Smooth muscle cell (in vitro differentiated cells): ENCODE measurements around the gene LILRB5. TPM values are rescaled to one million over a fixed set of nuclear protein-coding genes. Genes with fewer than 3 reads are reported as not detected.
"Not testable (repeated sequence)": the region's sequence is repeated elsewhere in the genome, so short reads cannot be mapped to it uniquely, and the experiment has no call there.

Experiments
- DNase-seq: peaks from one replicate; lab custom pipeline; 2025; ENCODE audit not compliant: unreplicated experiment; lab: John Stamatoyannopoulos, UW
- H2AFZ ChIP-seq: fragments of 200-600 bp; sonication (generic); 2 replicates; pipeline ENCODE4 v1.6.0; 2016; ENCODE audit warnings: antibody characterized with exemption, low read depth, mild to moderate bottlenecking
- H3F3A ChIP-seq: fragments of 200-600 bp; sonication (generic); 2 replicates; pipeline ENCODE4 v1.6.0; 2017; ENCODE audit warnings: antibody characterized with exemption, low read depth
- H3K27ac ChIP-seq: fragments of 200-600 bp; sonication (generic); 2 replicates; pipeline ENCODE4 v1.5.1; 2016; ENCODE audit warnings: low read depth, mild to moderate bottlenecking
- H3K27me3 ChIP-seq: fragments of 200-600 bp; sonication (generic); 2 replicates; pipeline ENCODE4 v1.6.1; 2016; ENCODE audit warnings: low read depth, mild to moderate bottlenecking
- H3K36me3 ChIP-seq: fragments of 200-600 bp; sonication (generic); 2 replicates; pipeline ENCODE4 v1.5.1; 2016; ENCODE audit warnings: low read depth
- H3K4me1 ChIP-seq: fragments of 200-600 bp; sonication (generic); 2 replicates; pipeline ENCODE4 v1.5.1; 2016; ENCODE audit warnings: low read depth
- H3K4me2 ChIP-seq: fragments of 200-600 bp; sonication (generic); 2 replicates; pipeline ENCODE4 v1.6.0; 2016; ENCODE audit warnings: mild to moderate bottlenecking
- H3K4me3 ChIP-seq: fragments of 200-600 bp; sonication (generic); 2 replicates; pipeline ENCODE4 v1.5.1; 2016; ENCODE audit warnings: mild to moderate bottlenecking
- H3K79me2 ChIP-seq: fragments of 200-600 bp; sonication (generic); 2 replicates; pipeline ENCODE4 v1.6.0; 2016; ENCODE audit warnings: low read depth, mild to moderate bottlenecking
- H3K9ac ChIP-seq: fragments of 200-600 bp; sonication (generic); 2 replicates; pipeline ENCODE4 v1.6.0; 2016; ENCODE audit warnings: low read depth
- H3K9me3 ChIP-seq: fragments of 200-600 bp; sonication (generic); replicated peaks from 2 replicates; pipeline ENCODE4 v1.5.1; 2016; ENCODE audit warnings: low read depth
- H4K20me1 ChIP-seq: fragments of 200-600 bp; sonication (generic); 2 replicates; pipeline ENCODE4 v1.6.0; 2016; ENCODE audit warnings: low read depth
- WGBS: methylation state at CpG from one replicate; pipeline ENCODE4 v1.1.7; 2016; ENCODE audit warnings: low lambda C conversion rate; 5-methylcytosine and 5-hydroxymethylcytosine counted together
- polyA plus RNA-seq: library from polyadenylated mRNA; unstranded; fragments of >200 nt; fragmentation: Nextera tagmentation; extraction: Ambion mirVana; gene quantifications from 2 replicates; pipeline ENCODE4 v1.2.1, GENCODE V29; 2016
- total RNA-seq: library from RNA; depleted of rRNA; stranded (reverse); fragments of >200 nt; gene quantifications from 2 replicates; pipeline ENCODE4 v1.2.3, GENCODE V29; 2014
- TF ChIP-seq, protein P1 (sequence below): fragments of 200-600 bp; sonication (generic); IDR thresholded peaks from 2 replicates; pipeline ENCODE4 v1.5.1; 2017; ENCODE audit warnings: borderline replicate concordance, mild to moderate bottlenecking, antibody characterized with exemption; ENCODE audit not compliant: insufficient read depth, poor library complexity, severe bottlenecking

Gene LILRB5
- total and polyA plus RNA-seq, 2 experiments from 2014 or later, result not detected

DNA sequence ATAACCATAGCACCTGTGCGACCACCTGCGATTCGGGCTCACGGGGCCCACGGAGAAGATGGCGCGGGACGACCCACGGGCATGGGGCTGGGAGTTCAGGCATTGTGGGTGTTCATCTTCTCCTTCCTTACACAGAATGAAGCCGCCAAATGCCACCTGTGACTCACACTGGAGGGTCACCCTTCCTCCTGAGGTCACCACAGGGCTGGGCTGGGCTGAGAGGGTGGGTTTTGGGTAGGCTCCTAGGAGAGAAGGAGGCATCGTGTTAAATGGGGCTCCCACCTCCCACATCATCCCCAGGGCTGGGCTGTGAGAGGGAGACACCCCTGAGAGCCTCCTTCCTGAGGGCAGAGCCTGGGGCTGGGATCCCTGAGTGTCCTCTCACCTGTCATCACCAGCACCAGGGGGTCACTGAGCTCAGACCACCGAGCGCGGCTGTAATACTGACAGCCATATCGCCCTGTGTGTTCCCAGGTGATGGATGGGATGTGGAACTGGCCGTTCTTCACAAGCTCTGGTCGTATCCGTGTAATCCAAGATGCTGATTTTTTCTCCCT lies 22.4 kb upstream of the LILRB5 start:
- H3K9ac ChIP-seq, result no peak overlapping the region
- no peaks in the 10 kb centered on the region for H3F3A ChIP-seq
- H3K9me3 ChIP-seq, result no peaks in the 10 kb centered on the region
- H3K79me2 ChIP-seq, result no peaks in the 10 kb centered on the region
- WGBS, result 93% methylated on average over 18 of the region's 18 CpGs
- no peak overlapping the region for H2AFZ ChIP-seq
- H3K36me3 ChIP-seq, result no peaks in the 10 kb centered on the region
- TF ChIP-seq, protein P1, sequence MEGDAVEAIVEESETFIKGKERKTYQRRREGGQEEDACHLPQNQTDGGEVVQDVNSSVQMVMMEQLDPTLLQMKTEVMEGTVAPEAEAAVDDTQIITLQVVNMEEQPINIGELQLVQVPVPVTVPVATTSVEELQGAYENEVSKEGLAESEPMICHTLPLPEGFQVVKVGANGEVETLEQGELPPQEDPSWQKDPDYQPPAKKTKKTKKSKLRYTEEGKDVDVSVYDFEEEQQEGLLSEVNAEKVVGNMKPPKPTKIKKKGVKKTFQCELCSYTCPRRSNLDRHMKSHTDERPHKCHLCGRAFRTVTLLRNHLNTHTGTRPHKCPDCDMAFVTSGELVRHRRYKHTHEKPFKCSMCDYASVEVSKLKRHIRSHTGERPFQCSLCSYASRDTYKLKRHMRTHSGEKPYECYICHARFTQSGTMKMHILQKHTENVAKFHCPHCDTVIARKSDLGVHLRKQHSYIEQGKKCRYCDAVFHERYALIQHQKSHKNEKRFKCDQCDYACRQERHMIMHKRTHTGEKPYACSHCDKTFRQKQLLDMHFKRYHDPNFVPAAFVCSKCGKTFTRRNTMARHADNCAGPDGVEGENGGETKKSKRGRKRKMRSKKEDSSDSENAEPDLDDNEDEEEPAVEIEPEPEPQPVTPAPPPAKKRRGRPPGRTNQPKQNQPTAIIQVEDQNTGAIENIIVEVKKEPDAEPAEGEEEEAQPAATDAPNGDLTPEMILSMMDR, result no peak
- H4K20me1 ChIP-seq, result no peaks in the 10 kb centered on the region
- H3K4me3 ChIP-seq, result no peak overlapping the region
- H3K4me1 ChIP-seq, result no peaks in the 10 kb centered on the region
- peaks cover 3% of the 10 kb centered on the region for H3K27me3 ChIP-seq
- DNase-seq, result no peak
- no peak overlapping the region for H3K27ac ChIP-seq
- H3K4me2 ChIP-seq, result no peak overlapping the region

DNA sequence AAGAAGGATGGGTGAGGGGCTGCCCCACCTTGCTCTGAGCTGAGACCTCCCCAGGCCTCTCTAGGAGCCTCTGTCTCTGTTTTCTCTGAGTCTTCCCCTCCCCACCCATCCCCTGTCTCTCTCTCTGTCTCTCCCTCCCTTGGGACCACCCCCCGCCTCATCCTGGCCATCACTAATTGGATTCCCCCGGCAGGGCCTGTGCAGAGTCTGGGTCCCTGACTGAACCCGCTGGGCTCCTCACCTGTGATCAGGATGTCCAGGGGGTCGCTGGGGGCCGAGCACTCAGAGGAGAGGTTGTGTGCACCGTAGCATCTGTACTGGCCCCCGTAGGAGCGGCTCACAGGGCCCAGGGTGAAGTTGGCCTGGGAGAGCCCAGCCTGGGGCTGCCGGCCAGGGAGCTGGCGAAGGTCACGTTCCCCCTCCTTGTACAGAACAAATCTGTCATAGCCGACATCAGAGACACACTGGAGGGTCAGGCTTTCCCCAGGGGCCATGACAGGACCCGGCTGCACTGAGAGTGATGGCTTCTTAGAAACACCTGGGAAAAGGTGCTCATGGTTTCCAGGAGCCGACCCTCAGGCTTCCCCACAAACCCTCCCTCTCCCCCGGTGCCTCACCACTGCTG lies 21.6 kb upstream of the LILRB5 start:
- H2AFZ ChIP-seq, H3F3A ChIP-seq, H3K9me3 ChIP-seq, H3K4me1 ChIP-seq, H3K79me2 ChIP-seq, DNase-seq, H3K4me3 ChIP-seq, H3K9ac ChIP-seq, H3K36me3 ChIP-seq, H3K27me3 ChIP-seq, H4K20me1 ChIP-seq, H3K27ac ChIP-seq, H3K4me2 ChIP-seq: not testable (repeated sequence)
- 94% methylated on average over 12 of the region's 15 CpGs for WGBS

DNA sequence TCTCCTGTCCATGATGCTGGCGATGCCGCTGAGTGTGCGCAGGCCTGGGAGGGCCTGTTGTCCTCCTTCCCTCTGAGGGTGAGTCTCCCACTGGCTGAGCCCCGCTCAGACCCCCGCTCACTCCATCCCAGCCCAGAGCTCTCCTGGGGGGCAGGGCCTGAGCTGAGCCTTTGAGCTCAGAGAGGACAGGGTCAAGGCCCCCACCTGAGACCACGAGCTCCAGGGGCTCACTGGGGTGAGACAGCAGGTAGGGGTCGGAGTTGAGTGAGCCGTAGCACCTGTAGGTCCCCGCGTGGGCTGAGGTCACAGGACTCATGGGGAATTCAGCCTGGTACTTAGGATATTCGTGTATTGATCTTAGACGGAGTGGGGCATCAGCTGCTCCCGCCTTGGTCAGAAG lies 21.0 kb upstream of the LILRB5 start:
- H4K20me1 ChIP-seq, H3F3A ChIP-seq, H3K36me3 ChIP-seq, H3K4me3 ChIP-seq, H3K4me2 ChIP-seq, H3K4me1 ChIP-seq, H3K27me3 ChIP-seq, H2AFZ ChIP-seq, DNase-seq, H3K27ac ChIP-seq, H3K79me2 ChIP-seq, H3K9ac ChIP-seq, H3K9me3 ChIP-seq: not testable (repeated sequence)
- 86% methylated on average over 13 of the region's 13 CpGs for WGBS

DNA sequence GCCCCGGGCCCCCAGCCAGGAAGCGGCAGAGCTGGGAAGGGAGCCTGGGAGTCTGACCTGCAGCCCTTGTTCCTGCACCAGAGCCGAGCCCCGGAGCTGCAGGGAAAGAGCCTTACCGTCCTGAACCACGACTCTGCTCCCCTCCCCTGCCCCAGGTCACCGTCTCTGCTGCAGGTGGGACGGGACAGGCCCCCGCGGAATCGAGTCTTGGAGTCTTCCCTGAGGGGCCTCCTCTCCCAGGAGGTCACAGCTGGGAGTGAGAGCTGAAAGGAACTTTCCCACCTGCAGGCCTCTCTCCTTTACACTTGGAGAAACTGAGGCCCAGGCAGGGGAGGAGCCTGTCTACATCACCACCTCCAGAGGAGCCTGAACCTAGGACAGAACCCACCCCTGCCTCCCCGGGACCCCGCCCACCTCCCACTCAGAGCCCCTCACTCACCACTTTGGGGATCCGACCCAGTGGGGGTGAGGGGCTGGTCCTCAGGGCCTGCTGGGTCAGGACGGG lies 20.1 kb upstream of the LILRB5 start:
- not testable (repeated sequence) for H3K9ac ChIP-seq, H4K20me1 ChIP-seq, H3K36me3 ChIP-seq, H3K4me1 ChIP-seq, H2AFZ ChIP-seq, DNase-seq, H3K9me3 ChIP-seq, H3F3A ChIP-seq, H3K27me3 ChIP-seq, H3K4me2 ChIP-seq, H3K27ac ChIP-seq, H3K79me2 ChIP-seq, H3K4me3 ChIP-seq
- 90% methylated on average over 13 of the region's 15 CpGs for WGBS

DNA sequence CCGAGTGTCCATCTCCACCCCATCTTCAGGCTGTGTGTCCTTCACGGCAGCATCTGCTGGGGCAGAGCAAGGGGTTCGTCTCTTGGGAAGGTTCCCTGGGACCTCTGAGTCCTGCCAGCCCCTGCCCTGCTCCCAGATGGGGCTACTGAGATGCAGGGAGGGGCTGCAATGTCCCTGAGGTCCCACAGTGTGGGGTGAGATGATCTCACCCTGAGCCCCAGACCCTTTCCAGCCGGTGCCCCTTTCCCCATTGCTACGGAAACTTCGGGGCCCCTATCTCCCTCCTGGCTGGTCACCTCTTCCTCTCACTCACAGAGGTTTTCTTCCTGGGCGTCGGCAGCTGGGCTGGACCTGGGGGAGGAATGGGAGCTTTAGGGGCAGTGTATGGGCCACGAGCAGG lies 18.9 kb upstream of the LILRB5 start:
- Histone ChIP-seq H3K27me3 (peaks cover 3% of the 10 kb centered on the region), H3K4me1 (no peaks in the 10 kb centered on the region), H3K27ac (no peak overlapping the region), H3K4me3 (no peak overlapping the region), H3K4me2 (no peak overlapping the region), H4K20me1 (no peaks in the 10 kb centered on the region), H3K36me3 (no peaks in the 10 kb centered on the region), H3K79me2 (no peaks in the 10 kb centered on the region), H3K9me3 (no peaks in the 10 kb centered on the region), H3F3A (no peaks in the 10 kb centered on the region), H2AFZ (no peak overlapping the region), H3K9ac (no peak overlapping the region)
- TF ChIP-seq, protein P1, result no peak
- no peak for DNase-seq
- WGBS, result 80% methylated on average over 9 of the region's 9 CpGs

DNA sequence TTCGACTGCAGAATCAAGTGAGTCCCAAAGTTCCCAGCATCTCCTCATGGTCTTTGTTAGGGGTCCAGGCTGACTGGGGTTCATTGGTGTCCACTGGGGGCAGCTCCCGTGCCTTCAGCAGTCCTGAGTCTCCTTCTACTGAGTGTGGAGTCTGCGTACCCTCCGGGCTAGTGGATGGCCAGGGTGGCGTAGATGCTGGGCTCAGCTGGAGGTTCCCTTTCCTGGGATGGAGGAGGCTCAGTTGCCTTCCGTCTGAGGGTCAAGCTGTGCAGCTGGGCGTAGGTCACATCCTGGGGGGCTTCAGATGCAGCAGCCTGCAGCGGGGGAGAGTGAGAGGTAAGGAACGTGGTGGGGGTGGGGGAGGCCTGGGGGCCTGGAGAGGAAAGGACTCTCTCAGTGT lies 17.4 kb upstream of the LILRB5 start:
- not testable (repeated sequence) for H3F3A ChIP-seq, H3K36me3 ChIP-seq, H3K79me2 ChIP-seq, H3K4me2 ChIP-seq, H4K20me1 ChIP-seq, H3K9ac ChIP-seq, H3K27ac ChIP-seq, DNase-seq, H3K4me1 ChIP-seq, H3K4me3 ChIP-seq, H3K27me3 ChIP-seq, H3K9me3 ChIP-seq, H2AFZ ChIP-seq
- 84% methylated on average over 6 of the region's 9 CpGs for WGBS
